Activated CD4-positive, alpha-beta T cell treated with anti-CD3 and anti-CD28 coated beads for 36 hours (primary cell): Measurements from ENCODE around the gene ZCCHC7. TPM values are rescaled to one million over a fixed set of nuclear protein-coding genes. Genes with fewer than 3 reads are reported as not detected.
A peak's percentile ranks its signal among the peaks of the same experiment; 100 is the strongest.
"Not testable (repeated sequence)": the region's sequence is repeated elsewhere in the genome, so short reads cannot be mapped to it uniquely, and the experiment has no call there.

Experiments
- ATAC-seq: fragments of 200-7000 bp; cut with Tn5 transposase; one replicate; pipeline ENCODE4 v1.10.0; 2021; ENCODE audit warnings: mild to moderate bottlenecking, moderate library complexity
- CTCF ChIA-PET: fragments of 350-600 bp; sonication (Branson Sonifier 250); formaldehyde crosslinking; loops from one replicate; lab custom pipeline; 2021; ENCODE audit warnings: antibody characterized with exemption; lab: Charles Lee
- POLR2A ChIA-PET: fragments of 350-600 bp; sonication (Branson Sonifier 250); formaldehyde crosslinking; loops from one replicate; lab custom pipeline; 2021; ENCODE audit warnings: antibody characterized with exemption, inconsistent platforms; lab: Charles Lee
- DNase-seq: peaks from one replicate; pipeline ENCODE4 v3.0.0-alpha.2; 2020
- H3K27ac Mint-ChIP-seq: one replicate; pipeline ENCODE4 v1.8.0; 2021; ENCODE audit warnings: mixed read lengths
- H3K27me3 Mint-ChIP-seq: one replicate; pipeline ENCODE4 v1.8.0; 2021; ENCODE audit warnings: mixed read lengths
- H3K36me3 Mint-ChIP-seq: one replicate; pipeline ENCODE4 v1.8.0; 2021; ENCODE audit warnings: low read depth, mixed read lengths
- H3K4me1 Mint-ChIP-seq: one replicate; pipeline ENCODE4 v1.8.0; 2021; ENCODE audit warnings: mixed read lengths
- H3K4me3 Mint-ChIP-seq: one replicate; pipeline ENCODE4 v1.8.0; 2021; ENCODE audit warnings: mild to moderate bottlenecking, moderate library complexity, mixed read lengths
- H3K9me3 Mint-ChIP-seq: one replicate; pipeline ENCODE4 v1.8.0; 2021; ENCODE audit warnings: low read depth, mixed read lengths
- intact Hi-C, 2 experiments: fragments of 100-400 bp; cut with DNase I in 1 of 2; cut with micrococcal nuclease in 1 of 2; formaldehyde crosslinking; loops; one replicate each; pipeline versions ENCODE4 v1.14.2 to v1.15.1; 2022 to 2024; cut with DNase I, micrococcal nuclease
- total RNA-seq, 2 experiments: library from RNA; stranded (reverse); gene quantifications; one replicate each; pipeline ENCODE4 v1.2.3, GENCODE V29; 2021

ZCCHC7 gene
- total RNA-seq, 2 experiments from 2014 or later: 29.9 to 50.2 TPM

- intact Hi-C loops: no loop called here
- H3K4me1 Mint-ChIP-seq: peaks cover 3% of the 10 kb centered on the region
- no peak overlapping the region for H3K27ac Mint-ChIP-seq
- POLR2A ChIA-PET: no interaction called here
- DNase-seq (no peak), ATAC-seq (no peak)
- no peak overlapping the region for H3K4me3 Mint-ChIP-seq
- H3K36me3 Mint-ChIP-seq: peaks cover 52% of the 10 kb centered on the region
- H3K9me3 Mint-ChIP-seq: no peaks in the 10 kb centered on the region
- H3K27me3 Mint-ChIP-seq: no peaks in the 10 kb centered on the region
- CTCF ChIA-PET: no interaction called here
Observed at GRCh38 chr9:37172557-37172956, 52.2 kb downstream of the ZCCHC7 start.

GRCh38 chr9:37174247-37174646, 53.9 kb downstream of the ZCCHC7 start:
- Mint-ChIP-seq H3K9me3 (no peaks in the 10 kb centered on the region), H3K4me1 (peaks cover 6% of the 10 kb centered on the region), H3K27me3 (no peaks in the 10 kb centered on the region), H3K36me3 (peaks cover 38% of the 10 kb centered on the region), H3K27ac (no peak overlapping the region), H3K4me3 (no peak overlapping the region)
- ChIA-PET POLR2A (no interaction called here), CTCF (interaction anchor here (0.5 to 1.4 kb wide), 2 partner anchors 24 to 55 kb away, joined by 3 read pairs; no protein-coding TSS in a partner anchor)
- DNase-seq (no peak), ATAC-seq (no peak)
- intact Hi-C loops: no loop called here

- ChIA-PET CTCF (no interaction called here), POLR2A (no interaction called here)
- Mint-ChIP-seq H3K27me3 (no peaks in the 10 kb centered on the region), H3K4me3 (no peak overlapping the region), H3K4me1 (peaks cover 11% of the 10 kb centered on the region), H3K36me3 (peaks cover 28% of the 10 kb centered on the region), H3K27ac (no peak overlapping the region), H3K9me3 (no peaks in the 10 kb centered on the region)
- DNase-seq: no peak
- intact Hi-C loops: no loop called here
- no peak for ATAC-seq
Observed at GRCh38 chr9:37178742-37179141, 58.4 kb downstream of the ZCCHC7 start.

- peaks cover 16% of the 10 kb centered on the region for H3K4me1 Mint-ChIP-seq
- H3K4me3 Mint-ChIP-seq: no peak overlapping the region
- no peak overlapping the region for H3K27ac Mint-ChIP-seq
- DNase-seq: no peak
- CTCF ChIA-PET: interaction anchor here (1.0 kb wide), 1 partner anchor 14 kb away, joined by 3 read pairs; no protein-coding TSS in a partner anchor
- no peak for ATAC-seq
- POLR2A ChIA-PET: interaction anchor here (0.7 kb wide), 1 partner anchor 125 kb away, joined by 3 read pairs; no protein-coding TSS in a partner anchor
- peaks cover 1% of the 10 kb centered on the region for H3K9me3 Mint-ChIP-seq
- intact Hi-C loops: no loop called here
- H3K27me3 Mint-ChIP-seq: no peaks in the 10 kb centered on the region
- peaks cover 33% of the 10 kb centered on the region for H3K36me3 Mint-ChIP-seq
Observed at GRCh38 chr9:37179576-37179975, 59.2 kb downstream of the ZCCHC7 start.

- peaks cover 35% of the 10 kb centered on the region for H3K36me3 Mint-ChIP-seq
- no peak overlapping the region for H3K4me3 Mint-ChIP-seq
- H3K27me3 Mint-ChIP-seq: no peaks in the 10 kb centered on the region
- peaks cover 4% of the 10 kb centered on the region for H3K9me3 Mint-ChIP-seq
- ATAC-seq (no peak), DNase-seq (no peak)
- ChIA-PET POLR2A (interaction anchor here (0.7 kb wide), 1 partner anchor 125 kb away, joined by 3 read pairs; no protein-coding TSS in a partner anchor), CTCF (interaction anchor here (1.0 kb wide), 1 partner anchor 14 kb away, joined by 3 read pairs; no protein-coding TSS in a partner anchor)
- peaks cover 16% of the 10 kb centered on the region for H3K4me1 Mint-ChIP-seq
- intact Hi-C loops: no loop called here
- H3K27ac Mint-ChIP-seq: no peak overlapping the region
Observed at GRCh38 chr9:37180138-37180537, 59.8 kb downstream of the ZCCHC7 start.

GRCh38 chr9:37182718-37183117, 62.3 kb downstream of the ZCCHC7 start:
- Mint-ChIP-seq H3K36me3 (peaks cover 40% of the 10 kb centered on the region), H3K27ac (no peak overlapping the region), H3K27me3 (no peaks in the 10 kb centered on the region), H3K4me1 (peaks cover 26% of the 10 kb centered on the region), H3K9me3 (peaks cover 4% of the 10 kb centered on the region), H3K4me3 (no peak overlapping the region)
- CTCF ChIA-PET: interaction anchor here (0.6 kb wide), 1 partner anchor 12 kb away, joined by 4 read pairs; no protein-coding TSS in a partner anchor
- intact Hi-C loops: no loop called here
- DNase-seq (no peak), ATAC-seq (no peak)
- POLR2A ChIA-PET: no interaction called here

GRCh38 chr9:37184905-37185867, 64.8 kb downstream of the ZCCHC7 start:
- Mint-ChIP-seq H3K4me1 (peaks cover 38% of the 10 kb centered on the region), H3K9me3 (peaks cover 4% of the 10 kb centered on the region), H3K27me3 (no peaks in the 10 kb centered on the region), H3K4me3 (no peak overlapping the region), H3K27ac (no peak overlapping the region), H3K36me3 (peaks cover 50% of the 10 kb centered on the region)
- ChIA-PET CTCF (no interaction called here), POLR2A (no interaction called here)
- intact Hi-C loops: loop anchor here in 1 of 2 experiments (5.0 kb wide), 2 partner anchors 103 to 148 kb away; no protein-coding TSS in a partner anchor
- ATAC-seq: no peak
- DNase-seq: no peak

- H3K36me3 Mint-ChIP-seq: peaks cover 57% of the 10 kb centered on the region
- DNase-seq (peak; percentile 41), ATAC-seq (peak; percentile 45)
- CTCF ChIA-PET: no interaction called here
- H3K9me3 Mint-ChIP-seq: peaks cover 4% of the 10 kb centered on the region
- H3K4me1 Mint-ChIP-seq: peaks cover 42% of the 10 kb centered on the region
- H3K4me3 Mint-ChIP-seq: peak overlapping the region; percentile 36
- intact Hi-C loops: loop anchor here (1.0 to 5.0 kb wide), 4 partner anchors 13 to 150 kb away; no protein-coding TSS in a partner anchor
- H3K27me3 Mint-ChIP-seq: no peaks in the 10 kb centered on the region
- POLR2A ChIA-PET: interaction anchor here (0.7 kb wide), 1 partner anchor 10 kb away, joined by 3 read pairs; no protein-coding TSS in a partner anchor
- peak overlapping the region; percentile 90 for H3K27ac Mint-ChIP-seq
Observed at GRCh38 chr9:37187292-37187691, 66.9 kb downstream of the ZCCHC7 start.

GRCh38 chr9:37187713-37188439, 67.5 kb downstream of the ZCCHC7 start:
- DNase-seq: peak; percentile 30
- peaks cover 44% of the 10 kb centered on the region for H3K4me1 Mint-ChIP-seq
- ATAC-seq: peak; percentile 87
- H3K27ac Mint-ChIP-seq: peak overlapping the region; percentile 90
- H3K27me3 Mint-ChIP-seq: no peaks in the 10 kb centered on the region
- intact Hi-C loops: loop anchor here (1.0 to 5.0 kb wide), 4 partner anchors 12 to 151 kb away; no protein-coding TSS in a partner anchor
- POLR2A ChIA-PET: interaction anchor here (0.7 kb wide), 1 partner anchor 270 kb away, joined by 9 read pairs; no protein-coding TSS in a partner anchor
- H3K36me3 Mint-ChIP-seq: peaks cover 57% of the 10 kb centered on the region
- peak overlapping the region; percentile 36 for H3K4me3 Mint-ChIP-seq
- CTCF ChIA-PET: no interaction called here
- H3K9me3 Mint-ChIP-seq: peaks cover 4% of the 10 kb centered on the region

GRCh38 chr9:37190739-37191138, 70.4 kb downstream of the ZCCHC7 start:
- ATAC-seq, POLR2A ChIA-PET, intact Hi-C loops, DNase-seq, H3K4me3 Mint-ChIP-seq, H3K27me3 Mint-ChIP-seq, H3K27ac Mint-ChIP-seq, H3K9me3 Mint-ChIP-seq: not testable (repeated sequence)
- H3K36me3 Mint-ChIP-seq: peaks cover 49% of the 10 kb centered on the region
- peaks cover 46% of the 10 kb centered on the region for H3K4me1 Mint-ChIP-seq
- CTCF ChIA-PET: interaction anchor here (0.6 kb wide), 1 partner anchor 16 kb away, joined by 3 read pairs; no protein-coding TSS in a partner anchor
